ENCODE data around the gene NCR1.
"Not testable (repeated sequence)": the region's sequence is repeated elsewhere in the genome, so short reads cannot be mapped to it uniquely, and the experiment has no call there.

Gene NCR1

GRCh38 chr19:54906819-54907218, 871 bp downstream of the NCR1 start:
- no peak for DNase-seq

- DNase-seq, result not testable (repeated sequence)
These were observed 2.0 kb downstream of the NCR1 start for GRCh38 chr19:54907899-54908298.

GRCh38 chr19:54916822-54917221, 10.9 kb downstream of the NCR1 start:
- DNase-seq, result no peak

GRCh38 chr19:54918499-54918898, 12.6 kb downstream of the NCR1 start:
- DNase-seq, result no peak

GRCh38 chr19:54919646-54920563, 14.0 kb downstream of the NCR1 start:
- DNase-seq, result peak in 2 of 58 donors; percentile 1 to 3

- DNase-seq, result no peak
These were observed 15.1 kb downstream of the NCR1 start for GRCh38 chr19:54921082-54921481.

GRCh38 chr19:54923276-54923675, 17.3 kb downstream of the NCR1 start:
- DNase-seq, result no peak

- DNase-seq, result no peak
These were observed 22.4 kb downstream of the NCR1 start for GRCh38 chr19:54928299-54928698.

GRCh38 chr19:54937926-54938325, 32.0 kb downstream of the NCR1 start:
- DNase-seq, result no peak

- no peak for DNase-seq
These were observed 33.0 kb downstream of the NCR1 start for GRCh38 chr19:54938906-54939305.

- DNase-seq, result not testable (repeated sequence)
These were observed 33.6 kb downstream of the NCR1 start for GRCh38 chr19:54939538-54939937.

GRCh38 chr19:54943772-54944361, 37.9 kb downstream of the NCR1 start:
- DNase-seq, result not testable (repeated sequence)

- no peak for DNase-seq
These were observed 41.4 kb downstream of the NCR1 start, which contains the start of gene NLRP7 for GRCh38 chr19:54947381-54947780. TSS of gene NLRP7 (minus strand) at chr19:54947530.

GRCh38 chr19:54949412-54949811, 43.5 kb downstream of the NCR1 start:
- DNase-seq, result no peak

- not testable (repeated sequence) for DNase-seq
These were observed 44.6 kb downstream of the NCR1 start for GRCh38 chr19:54950580-54950979.

- DNase-seq, result peak in 48 of 58 donors; percentile 1 to 75 (median 26)
These were observed 46.8 kb downstream of the NCR1 start for GRCh38 chr19:54952591-54953344.

- not testable (repeated sequence) for DNase-seq
These were observed 47.4 kb downstream of the NCR1 start for GRCh38 chr19:54953345-54953713.

- no peak for DNase-seq
These were observed 49.4 kb downstream of the NCR1 start for GRCh38 chr19:54955376-54955775.

GRCh38 chr19:54959840-54960239, 53.9 kb downstream of the NCR1 start:
- DNase-seq, result no peak

All from anterior cingulate cortex (tissue), 58 donors.